ENCODE results near the gene PRSS12. TPM values are rescaled to one million over a fixed set of nuclear protein-coding genes. Genes with fewer than 3 reads are reported as not detected.

PRSS12 gene
- total RNA-seq, 2 experiments from 2014 or later, result not detected

DNA sequence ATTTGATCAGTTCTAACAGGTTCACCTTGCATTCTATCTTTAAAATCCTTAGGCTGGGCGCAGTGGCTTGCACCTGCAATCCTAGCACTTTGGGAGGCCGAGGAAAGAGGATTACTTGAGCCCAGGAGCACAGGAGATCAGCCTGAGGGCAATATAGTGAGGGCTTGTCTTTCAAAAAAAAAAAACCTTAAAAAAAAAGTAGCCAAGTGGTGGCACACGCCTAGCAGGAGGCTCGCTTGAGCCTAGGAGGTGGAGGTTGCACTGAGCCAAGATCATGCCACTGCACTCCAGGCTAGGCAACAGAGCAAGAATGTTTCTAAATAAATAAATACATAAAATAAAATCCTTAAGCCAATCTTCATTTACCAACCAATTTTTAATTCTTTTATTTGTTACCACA is 75.6 kb downstream of the PRSS12 start:
- H2AFZ ChIP-seq (ENCODE audit: low read length), result no peak overlapping the region
- ChIA-PET CTCF (ENCODE audit: unreplicated experiment) (no interaction called here), POLR2A (interaction anchor here (0.6 kb wide), 1 partner anchor 40 kb away, joined by 3 read pairs; no protein-coding TSS in a partner anchor)
- TF ChIP-seq, protein P1, sequence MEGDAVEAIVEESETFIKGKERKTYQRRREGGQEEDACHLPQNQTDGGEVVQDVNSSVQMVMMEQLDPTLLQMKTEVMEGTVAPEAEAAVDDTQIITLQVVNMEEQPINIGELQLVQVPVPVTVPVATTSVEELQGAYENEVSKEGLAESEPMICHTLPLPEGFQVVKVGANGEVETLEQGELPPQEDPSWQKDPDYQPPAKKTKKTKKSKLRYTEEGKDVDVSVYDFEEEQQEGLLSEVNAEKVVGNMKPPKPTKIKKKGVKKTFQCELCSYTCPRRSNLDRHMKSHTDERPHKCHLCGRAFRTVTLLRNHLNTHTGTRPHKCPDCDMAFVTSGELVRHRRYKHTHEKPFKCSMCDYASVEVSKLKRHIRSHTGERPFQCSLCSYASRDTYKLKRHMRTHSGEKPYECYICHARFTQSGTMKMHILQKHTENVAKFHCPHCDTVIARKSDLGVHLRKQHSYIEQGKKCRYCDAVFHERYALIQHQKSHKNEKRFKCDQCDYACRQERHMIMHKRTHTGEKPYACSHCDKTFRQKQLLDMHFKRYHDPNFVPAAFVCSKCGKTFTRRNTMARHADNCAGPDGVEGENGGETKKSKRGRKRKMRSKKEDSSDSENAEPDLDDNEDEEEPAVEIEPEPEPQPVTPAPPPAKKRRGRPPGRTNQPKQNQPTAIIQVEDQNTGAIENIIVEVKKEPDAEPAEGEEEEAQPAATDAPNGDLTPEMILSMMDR (conservative IDR thresholded peaks at IDR 0.05; ENCODE audit: low read length), result no peak
- TF ChIP-seq EZH2phosphoT487 (IDR thresholded peaks at IDR 0.05; ENCODE audit: borderline replicate concordance, low read depth, low read length), result no peak
- peaks cover 36% of the 10 kb centered on the region for H3K36me3 ChIP-seq (ENCODE audit: insufficient read depth, low read length)
- H3K9me3 ChIP-seq (ENCODE audit: low read length), result peaks cover 6% of the 10 kb centered on the region; the same call in 1 of the 2 replicates
- no peak for DNase-seq (ENCODE audit: low spot score)
- H3K9me2 ChIP-seq (ENCODE audit: insufficient read depth, low read length), result no peaks in the 10 kb centered on the region
- H3K4me1 ChIP-seq (ENCODE audit: insufficient read depth, low read length, poor library complexity, severe bottlenecking), result peaks cover 31% of the 10 kb centered on the region
- H3K4me2 ChIP-seq (ENCODE audit: low read length), result peak overlapping the region; percentile 86
- no peak overlapping the region for H3K27ac ChIP-seq (ENCODE audit: low read depth, low read length, poor library complexity, severe bottlenecking)
- peaks cover 21% of the 10 kb centered on the region; the same call in 1 of the 2 replicates for H3K79me2 ChIP-seq (ENCODE audit: insufficient read depth, low read depth, low read length)
- no TSS peak for BruUV-seq (replicated peaks)
- no peak overlapping the region for H3K4me3 ChIP-seq (ENCODE audit: low read depth, low read length, poor library complexity, severe bottlenecking)
- intact Hi-C loops (cut with micrococcal nuclease; ENCODE audit: unreplicated experiment), result no loop called here
- peaks cover 22% of the 10 kb centered on the region for H4K20me1 ChIP-seq (ENCODE audit: insufficient read depth, low read length)

GRCh38 chr4:118276580-118276979 is 76.2 kb downstream of the PRSS12 start:
- intact Hi-C loops (cut with micrococcal nuclease; ENCODE audit: unreplicated experiment), result no loop called here
- Histone ChIP-seq H3K4me2 (ENCODE audit: low read length) (no peak overlapping the region), H4K20me1 (ENCODE audit: insufficient read depth, low read length) (peaks cover 16% of the 10 kb centered on the region), H3K9me3 (ENCODE audit: low read length) (peaks cover 6% of the 10 kb centered on the region; the same call in 1 of the 2 replicates), H3K4me3 (ENCODE audit: low read depth, low read length, poor library complexity, severe bottlenecking) (no peak overlapping the region), H3K4me1 (ENCODE audit: insufficient read depth, low read length, poor library complexity, severe bottlenecking) (peaks cover 24% of the 10 kb centered on the region), H3K27ac (ENCODE audit: low read depth, low read length, poor library complexity, severe bottlenecking) (no peak overlapping the region), H3K79me2 (ENCODE audit: insufficient read depth, low read depth, low read length) (peaks cover 21% of the 10 kb centered on the region; the same call in 1 of the 2 replicates), H3K9me2 (ENCODE audit: insufficient read depth, low read length) (no peaks in the 10 kb centered on the region), H2AFZ (ENCODE audit: low read length) (no peak overlapping the region), H3K36me3 (ENCODE audit: insufficient read depth, low read length) (peaks cover 29% of the 10 kb centered on the region)
- CTCF ChIA-PET (ENCODE audit: unreplicated experiment), result no interaction called here
- POLR2A ChIA-PET, result no interaction called here
- no peak for DNase-seq (ENCODE audit: low spot score)
- no TSS peak for BruUV-seq (replicated peaks)
- TF ChIP-seq, protein P1 (conservative IDR thresholded peaks at IDR 0.05; ENCODE audit: low read length), result no peak
- no peak for TF ChIP-seq EZH2phosphoT487 (IDR thresholded peaks at IDR 0.05; ENCODE audit: borderline replicate concordance, low read depth, low read length)

DNA sequence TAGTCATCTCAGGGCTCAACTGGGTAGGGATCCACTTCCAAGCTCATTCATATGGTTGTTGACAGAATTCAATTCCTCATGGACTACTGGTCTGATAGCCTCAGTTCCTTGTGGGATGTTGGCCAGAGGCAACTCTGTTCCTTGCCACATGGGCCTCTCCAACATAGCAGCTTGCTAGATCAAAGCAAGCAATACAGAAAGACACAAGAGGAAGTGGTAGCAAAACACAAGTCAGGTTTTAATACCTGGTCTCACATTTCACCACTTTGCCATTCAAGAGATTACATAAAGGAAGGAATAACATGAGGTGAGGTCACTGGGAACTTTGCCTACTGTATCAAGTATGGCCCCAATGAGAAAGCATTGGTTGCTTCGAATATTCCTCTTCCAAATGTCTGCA is 79.2 kb downstream of the PRSS12 start:
- Histone ChIP-seq H3K4me3 (ENCODE audit: low read depth, low read length, poor library complexity, severe bottlenecking) (no peak overlapping the region), H3K27ac (ENCODE audit: low read depth, low read length, poor library complexity, severe bottlenecking) (no peak overlapping the region), H3K9me2 (ENCODE audit: insufficient read depth, low read length) (no peaks in the 10 kb centered on the region), H3K9me3 (ENCODE audit: low read length) (peaks cover 6% of the 10 kb centered on the region; the same call in 1 of the 2 replicates), H3K79me2 (ENCODE audit: insufficient read depth, low read depth, low read length) (peaks cover under 1% of the 10 kb centered on the region; the same call in 1 of the 2 replicates), H3K36me3 (ENCODE audit: insufficient read depth, low read length) (0 out of 2 replicates have a peak, but pooled peaks cover under 1% of the 10 kb centered on the region), H4K20me1 (ENCODE audit: insufficient read depth, low read length) (no peaks in the 10 kb centered on the region), H2AFZ (ENCODE audit: low read length) (no peak overlapping the region), H3K4me2 (ENCODE audit: low read length) (no peak overlapping the region), H3K4me1 (ENCODE audit: insufficient read depth, low read length, poor library complexity, severe bottlenecking) (peaks cover 8% of the 10 kb centered on the region)
- intact Hi-C loops (cut with micrococcal nuclease; ENCODE audit: unreplicated experiment), result loop anchor here (5.0 kb wide), 1 partner anchor 196 kb away; no protein-coding TSS in a partner anchor
- ChIA-PET POLR2A (interaction anchor here (0.6 to 1.2 kb wide), 4 partner anchors 11 to 1904 kb away, joined by 3 to 5 read pairs (median 3); no protein-coding TSS in a partner anchor), CTCF (ENCODE audit: unreplicated experiment) (no interaction called here)
- BruUV-seq (replicated peaks), result no TSS peak
- DNase-seq (ENCODE audit: low spot score), result no peak
- TF ChIP-seq, protein P1 (conservative IDR thresholded peaks at IDR 0.05; ENCODE audit: low read length), result no peak
- TF ChIP-seq EZH2phosphoT487 (IDR thresholded peaks at IDR 0.05; ENCODE audit: borderline replicate concordance, low read depth, low read length), result no peak
